T47D (cell line): ENCODE results near the gene AKNAD1.

ENCODE experiments used
- DNase-seq, 2 experiments: peaks; one replicate each; pipeline versions ENCODE4 v3.0.0 to v3.0.0-alpha.2; 2011 to 2012; ENCODE audit warnings: low read depth in 1 of 2, low spot score in 1 of 2
- JUND ChIP-seq: IDR thresholded peaks from 2 replicates; pipeline ENCODE4 v1.6.1; 2012; ENCODE audit warnings: low read depth
- in situ Hi-C: cut with HindIII; loops from 2 replicates; pipeline ENCODE4 v1.10.0; 2016; ENCODE audit warnings: low sequenced_read_pairs, low pct_unique_long_range_greater_than_20kb

The AKNAD1 gene

DNA sequence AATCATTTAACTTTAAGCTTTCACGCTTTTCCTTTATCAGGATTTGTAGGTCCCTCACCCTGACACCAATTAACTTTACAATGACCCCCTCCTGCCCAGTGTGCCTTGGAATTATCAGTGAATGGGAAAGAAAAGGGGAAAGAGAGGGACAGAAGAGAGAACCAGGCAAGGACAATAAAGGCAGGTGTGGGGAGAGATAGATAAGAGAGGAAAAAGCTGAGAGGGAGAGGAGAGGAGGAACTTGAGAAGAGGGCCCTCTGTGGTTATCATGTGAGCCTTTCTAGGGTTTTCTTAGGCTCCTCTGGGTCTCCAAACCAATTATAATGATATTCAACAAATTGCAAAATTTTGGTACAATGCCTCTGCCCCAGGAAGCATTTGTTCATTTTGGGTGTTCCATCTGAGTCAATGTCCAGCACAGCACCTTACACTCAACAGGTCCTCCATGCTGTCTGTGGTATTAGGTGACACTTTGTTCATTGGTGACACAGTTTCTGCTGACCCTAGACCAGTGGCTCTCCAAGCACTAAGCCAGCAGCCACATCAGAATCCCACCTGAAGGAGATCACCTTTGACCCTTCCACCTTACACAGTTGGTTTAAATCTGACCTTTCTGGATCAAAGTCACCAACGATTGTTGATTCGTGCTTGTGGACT, 14.2 kb downstream of the AKNAD1 start:
- TF ChIP-seq JUND, result no peak
- in situ Hi-C loops, result no loop called here
- DNase-seq, result no peak

GRCh38 chr1:108841703-108842102, 15.2 kb downstream of the AKNAD1 start:
- TF ChIP-seq JUND, result no peak
- in situ Hi-C loops, result no loop called here
- DNase-seq, result no peak

DNA sequence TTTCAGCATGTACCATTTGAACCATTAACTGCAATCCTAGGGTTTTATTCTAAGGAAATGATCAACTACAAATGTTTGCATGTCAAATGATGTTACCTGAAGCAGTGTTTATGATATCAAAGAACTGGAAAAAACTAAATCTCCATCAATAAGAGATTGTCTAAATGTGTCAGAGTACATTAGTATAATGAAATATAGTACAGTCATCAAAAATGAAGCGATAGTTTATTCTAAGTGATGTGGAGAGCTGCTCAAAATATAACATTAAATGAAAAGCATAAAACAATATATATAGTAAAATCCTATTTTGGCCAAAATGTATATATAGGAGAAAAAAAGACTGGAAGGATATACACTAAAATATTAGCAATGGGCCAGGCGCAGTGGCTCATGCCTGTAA, 24.0 kb downstream of the AKNAD1 start:
- in situ Hi-C loops, result no loop called here
- no peak for DNase-seq
- no peak for TF ChIP-seq JUND

DNA sequence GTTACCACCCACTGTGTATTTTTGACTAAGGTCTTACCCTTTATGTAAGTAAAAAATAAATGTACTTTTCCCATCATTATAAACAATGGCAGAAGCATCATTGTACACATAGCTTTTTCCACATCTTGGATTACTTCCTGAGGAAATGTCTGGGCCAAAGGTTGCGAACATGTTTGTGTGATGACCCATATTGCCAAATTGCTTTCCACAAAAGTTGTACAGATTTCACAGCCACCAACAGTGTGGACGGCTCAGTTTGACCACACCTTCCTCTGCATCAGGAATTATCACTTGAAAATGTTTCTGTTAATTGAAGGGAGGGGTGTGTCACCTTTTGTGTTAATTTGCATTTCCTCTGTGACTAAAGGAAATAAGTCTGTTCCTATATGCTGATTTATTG, 25.7 kb downstream of the AKNAD1 start:
- in situ Hi-C loops, result no loop called here
- TF ChIP-seq JUND, result no peak

DNA sequence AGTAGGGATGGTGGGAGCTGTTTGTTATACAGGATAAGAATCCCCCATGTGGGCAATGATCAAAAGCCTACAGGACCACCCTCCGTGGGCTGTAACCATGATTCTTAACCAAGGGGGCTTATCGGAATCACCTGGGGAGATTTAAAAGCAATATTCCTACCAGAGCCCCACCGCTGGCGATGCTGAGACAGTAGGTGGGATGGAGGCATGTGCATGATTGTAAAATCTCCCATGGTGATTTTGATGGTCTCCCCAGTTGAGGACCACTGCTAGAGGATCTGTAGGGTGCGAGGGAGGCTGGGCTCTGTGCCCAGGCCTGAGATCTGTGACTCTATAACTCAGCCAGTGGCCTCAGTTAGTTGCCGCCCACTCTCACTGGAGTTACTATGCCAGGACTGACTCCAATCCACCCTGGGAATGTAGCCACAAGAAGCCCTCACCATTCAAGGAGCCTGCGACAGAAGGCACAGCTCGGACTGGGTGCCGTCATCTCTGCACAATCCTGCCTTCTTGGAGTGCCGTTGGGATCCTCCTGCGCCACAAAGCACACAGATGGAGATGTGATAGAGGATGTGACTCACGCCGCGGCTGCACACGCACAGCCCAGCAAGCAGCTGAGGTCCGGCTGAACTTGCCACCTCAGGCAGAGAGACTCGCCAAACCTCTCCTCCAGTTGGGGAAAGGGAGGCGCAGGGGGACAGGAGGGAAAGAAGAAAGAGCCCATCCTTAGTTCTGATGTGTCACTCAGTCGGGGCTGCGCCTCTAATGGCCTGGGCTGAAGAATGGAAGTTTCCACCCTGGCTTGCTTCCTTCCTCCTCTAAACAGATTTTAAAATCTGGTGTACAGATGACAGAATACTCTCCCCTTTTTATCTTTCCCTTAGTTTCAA, 26.5 kb downstream of the AKNAD1 start:
- in situ Hi-C loops, result no loop called here
- peak; percentile 28 to 83 for DNase-seq
- TF ChIP-seq JUND, result no peak

More for the DNA sequence above, 25.7 kb downstream of the AKNAD1 start:
- no peak for DNase-seq

GRCh38 chr1:108829498-108829916, 27.4 kb downstream of the AKNAD1 start:
- in situ Hi-C loops, result no loop called here
- TF ChIP-seq JUND, result no peak
- no peak for DNase-seq

GRCh38 chr1:108828074-108828961, 28.6 kb downstream of the AKNAD1 start:
- in situ Hi-C loops, result no loop called here

GRCh38 chr1:108826081-108826635, 30.7 kb downstream of the AKNAD1 start:
- in situ Hi-C loops, result no loop called here
- TF ChIP-seq JUND, result no peak
- DNase-seq, result no peak

More at GRCh38 chr1:108828074-108828961, 28.6 kb downstream of the AKNAD1 start:
- peak; percentile 43 to 82 for DNase-seq
- TF ChIP-seq JUND, result no peak

DNA sequence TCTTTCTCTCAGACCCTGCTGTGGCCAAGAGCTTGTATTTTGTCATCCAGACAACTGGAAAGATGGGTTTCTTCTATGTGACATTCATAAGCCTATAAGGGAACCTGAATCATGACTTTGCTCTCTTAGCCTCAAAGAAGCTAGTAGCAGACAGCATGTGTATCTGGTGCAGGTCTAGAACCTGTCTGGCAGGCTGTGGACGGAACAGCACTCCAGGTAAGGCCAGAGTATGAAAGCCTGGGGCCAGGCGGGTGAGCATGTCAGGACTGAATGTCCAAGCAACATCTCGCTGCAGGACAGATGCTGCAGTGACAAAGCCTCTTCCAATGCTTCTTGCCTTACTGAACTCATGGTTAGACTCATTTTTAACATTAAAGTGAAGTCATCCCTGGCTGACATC, 32.8 kb downstream of the AKNAD1 start:
- TF ChIP-seq JUND, result no peak
- in situ Hi-C loops, result no loop called here
- peak in 1 of 2 experiments; percentile 52 for DNase-seq

DNA sequence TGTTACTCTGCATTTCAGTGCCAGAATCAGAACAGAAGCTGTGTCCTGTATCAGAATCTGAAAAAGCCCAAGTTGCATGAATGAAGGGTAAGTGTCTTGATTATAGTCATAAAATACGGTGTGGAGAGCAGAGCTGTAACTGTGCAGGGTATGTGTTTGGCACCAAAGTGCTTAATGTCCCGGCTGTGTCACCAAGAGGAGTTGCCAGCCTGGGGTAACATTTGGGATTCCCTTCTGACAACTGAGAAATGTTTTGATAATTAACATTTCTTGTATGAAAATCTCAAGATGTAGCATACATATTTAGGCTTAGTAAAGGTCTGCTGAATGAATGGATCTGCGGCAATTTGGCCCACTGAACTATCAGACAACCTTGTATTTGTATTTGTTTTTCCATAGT, 33.3 kb downstream of the AKNAD1 start:
- DNase-seq, result no peak
- in situ Hi-C loops, result no loop called here
- no peak for TF ChIP-seq JUND

GRCh38 chr1:108819878-108820277, 37.0 kb downstream of the AKNAD1 start:
- DNase-seq, result no peak
- in situ Hi-C loops, result no loop called here
- no peak for TF ChIP-seq JUND

DNA sequence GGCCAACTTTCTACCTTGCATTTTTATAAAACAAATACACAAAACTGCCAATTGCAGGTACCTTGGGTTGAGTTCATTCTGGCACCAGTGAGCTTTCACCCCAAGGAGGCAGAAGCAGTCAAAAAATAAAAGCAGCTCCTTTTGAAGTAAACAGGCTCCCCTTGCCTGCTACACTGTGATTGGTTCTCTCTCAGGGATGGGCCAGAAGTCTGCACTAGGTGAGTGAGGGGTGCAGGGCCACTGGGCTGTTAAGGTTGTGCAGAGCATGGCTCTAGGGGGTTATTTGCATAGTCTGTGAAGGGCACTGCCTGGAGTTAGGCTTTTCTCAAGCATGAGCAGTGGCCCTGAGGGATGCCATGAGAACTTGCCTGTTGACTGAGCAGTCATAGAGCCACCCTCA, 39.1 kb downstream of the AKNAD1 start:
- in situ Hi-C loops, result no loop called here
- DNase-seq, result no peak
- no peak for TF ChIP-seq JUND

GRCh38 chr1:108817016-108817415, 39.9 kb downstream of the AKNAD1 start:
- TF ChIP-seq JUND, result no peak
- no peak for DNase-seq
- in situ Hi-C loops, result no loop called here
